ENCODE data around the gene EPHB6. TPM values are rescaled to one million over a fixed set of nuclear protein-coding genes. Genes with fewer than 3 reads are reported as not detected.

EPHB6 gene
- total RNA-seq, 3 donors from 2014 or later = 5.2 to 29.8 (median 29.6) TPM

- TF ChIP-seq POLR2AphosphoS5 (IDR thresholded peaks at IDR 0.05) = no peak
- TF ChIP-seq CTCF (IDR thresholded peaks at IDR 0.05) = no peak
- no peak for TF ChIP-seq POLR2A (IDR thresholded peaks at IDR 0.05)
- no peak overlapping the region for H3K4me3 ChIP-seq
- H3K4me1 ChIP-seq = no peaks in the 10 kb centered on the region
- no peaks in the 10 kb centered on the region for H3K36me3 ChIP-seq
- intact Hi-C loops (cut with DNase I; ENCODE audit: low total_unique reads) = no loop called here
- H3K9me3 ChIP-seq = no peaks in the 10 kb centered on the region
- H3K27ac ChIP-seq = no peak overlapping the region
- H3K27me3 ChIP-seq = no peaks in the 10 kb centered on the region
- no peak for DNase-seq (ENCODE audit: low spot score in 2 of 2)
These were observed 7.5 kb downstream of the EPHB6 start for GRCh38 chr7:142862351-142862750.

DNA sequence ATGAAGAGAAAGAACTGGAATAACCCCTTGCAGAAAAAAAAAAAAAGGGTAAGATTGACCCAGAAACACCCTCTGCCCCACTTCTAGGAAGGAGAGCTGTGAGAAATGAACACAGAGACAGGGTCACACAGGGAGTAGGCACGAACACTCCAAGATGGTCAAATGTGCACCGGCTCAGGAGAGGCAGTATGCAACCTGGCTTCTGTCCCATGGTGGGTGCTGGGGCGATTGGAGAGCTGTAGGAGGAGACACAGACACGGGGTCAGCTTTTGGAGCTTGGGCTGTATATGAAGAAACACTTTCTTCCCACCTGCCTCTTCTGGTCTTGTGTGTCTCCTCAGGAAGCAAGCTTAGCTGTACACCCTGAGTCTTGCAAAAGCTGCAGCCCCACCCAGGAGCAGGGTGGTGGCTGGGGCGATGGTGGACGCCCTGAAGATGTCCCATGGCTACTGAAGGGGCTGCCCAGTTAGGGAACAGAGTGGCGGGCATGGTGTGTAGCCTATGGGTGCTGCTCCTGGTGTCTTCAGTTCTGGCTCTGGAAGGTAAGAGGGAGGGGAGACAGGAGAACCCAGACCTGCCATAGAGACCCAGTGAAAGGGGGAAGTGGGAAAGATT is 8.0 kb downstream of the EPHB6 start:
- H3K4me1 ChIP-seq = no peaks in the 10 kb centered on the region
- H3K4me3 ChIP-seq = no peak overlapping the region
- TF ChIP-seq POLR2AphosphoS5 (IDR thresholded peaks at IDR 0.05) = no peak
- no peak for TF ChIP-seq CTCF (IDR thresholded peaks at IDR 0.05)
- no peak for TF ChIP-seq POLR2A (IDR thresholded peaks at IDR 0.05)
- no peaks in the 10 kb centered on the region for H3K36me3 ChIP-seq
- intact Hi-C loops (cut with DNase I; ENCODE audit: low total_unique reads) = no loop called here
- no peaks in the 10 kb centered on the region for H3K27me3 ChIP-seq
- no peak for DNase-seq (ENCODE audit: low spot score in 2 of 2)
- no peaks in the 10 kb centered on the region for H3K9me3 ChIP-seq
- no peak overlapping the region for H3K27ac ChIP-seq

DNA sequence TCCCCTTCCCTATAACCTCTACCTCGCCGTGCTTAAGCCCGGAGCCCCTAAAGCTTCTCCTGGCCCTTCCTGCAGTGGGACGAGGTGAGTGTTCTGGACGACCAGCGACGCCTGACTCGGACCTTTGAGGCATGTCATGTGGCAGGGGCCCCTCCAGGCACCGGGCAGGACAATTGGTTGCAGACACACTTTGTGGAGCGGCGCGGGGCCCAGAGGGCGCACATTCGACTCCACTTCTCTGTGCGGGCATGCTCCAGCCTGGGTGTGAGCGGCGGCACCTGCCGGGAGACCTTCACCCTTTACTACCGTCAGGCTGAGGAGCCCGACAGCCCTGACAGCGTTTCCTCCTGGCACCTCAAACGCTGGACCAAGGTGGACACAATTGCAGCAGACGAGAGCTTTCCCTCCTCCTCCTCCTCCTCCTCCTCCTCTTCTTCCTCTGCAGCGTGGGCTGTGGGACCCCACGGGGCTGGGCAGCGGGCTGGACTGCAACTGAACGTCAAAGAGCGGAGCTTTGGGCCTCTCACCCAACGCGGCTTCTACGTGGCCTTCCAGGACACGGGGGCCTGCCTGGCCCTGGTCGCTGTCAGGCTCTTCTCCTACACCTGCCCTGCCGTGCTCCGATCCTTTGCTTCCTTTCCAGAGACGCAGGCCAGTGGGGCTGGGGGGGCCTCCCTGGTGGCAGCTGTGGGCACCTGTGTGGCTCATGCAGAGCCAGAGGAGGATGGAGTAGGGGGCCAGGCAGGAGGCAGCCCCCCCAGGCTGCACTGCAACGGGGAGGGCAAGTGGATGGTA is 9.2 kb downstream of the EPHB6 start:
- no peak for DNase-seq (ENCODE audit: low spot score in 2 of 2)
- H3K4me3 ChIP-seq = no peak overlapping the region
- H3K4me1 ChIP-seq = no peaks in the 10 kb centered on the region
- intact Hi-C loops (cut with DNase I; ENCODE audit: low total_unique reads) = no loop called here
- no peak overlapping the region for H3K27ac ChIP-seq
- TF ChIP-seq POLR2A (IDR thresholded peaks at IDR 0.05) (no peak), POLR2AphosphoS5 (IDR thresholded peaks at IDR 0.05) (no peak), CTCF (IDR thresholded peaks at IDR 0.05) (no peak)
- H3K27me3 ChIP-seq = no peaks in the 10 kb centered on the region
- no peaks in the 10 kb centered on the region for H3K36me3 ChIP-seq
- H3K9me3 ChIP-seq = no peaks in the 10 kb centered on the region

DNA sequence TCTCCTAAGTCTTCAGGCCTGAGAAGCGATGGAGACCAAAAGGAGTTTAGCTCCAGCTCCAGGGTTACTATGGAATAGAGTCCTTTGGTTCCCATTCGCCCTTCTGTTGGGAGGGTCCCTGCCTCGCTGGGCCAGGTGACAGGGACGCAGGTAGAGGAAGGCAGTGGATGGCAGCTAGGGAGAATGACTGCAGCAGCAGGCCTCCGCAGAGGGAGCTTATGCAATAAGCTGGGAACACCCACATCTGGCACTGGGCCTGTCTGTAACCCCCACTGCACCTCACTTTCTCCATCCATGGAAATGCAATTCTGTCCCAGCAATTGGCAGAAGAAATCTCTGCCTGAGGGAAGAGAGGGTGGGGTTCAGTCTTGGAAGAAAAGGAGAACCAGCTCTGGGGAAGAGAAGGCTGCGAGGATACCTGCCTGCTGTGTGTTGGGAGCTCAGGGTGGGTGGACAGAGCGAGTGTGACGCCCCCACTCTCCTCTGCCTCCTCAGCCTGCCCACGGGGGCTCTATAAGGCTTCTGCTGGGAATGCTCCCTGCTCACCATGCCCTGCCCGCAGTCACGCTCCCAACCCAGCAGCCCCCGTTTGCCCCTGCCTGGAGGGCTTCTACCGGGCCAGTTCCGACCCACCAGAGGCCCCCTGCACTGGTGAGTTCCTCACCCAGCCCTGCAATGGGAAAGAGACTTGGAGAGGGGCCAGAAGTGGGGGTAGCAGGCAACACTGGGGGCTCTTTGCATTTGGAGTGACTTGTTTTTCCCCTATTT is 10.3 kb downstream of the EPHB6 start:
- Histone ChIP-seq H3K27me3 (no peaks in the 10 kb centered on the region), H3K36me3 (no peaks in the 10 kb centered on the region), H3K4me3 (no peak overlapping the region), H3K27ac (no peak overlapping the region), H3K4me1 (no peaks in the 10 kb centered on the region), H3K9me3 (no peaks in the 10 kb centered on the region)
- intact Hi-C loops (cut with DNase I; ENCODE audit: low total_unique reads) = no loop called here
- TF ChIP-seq POLR2A (IDR thresholded peaks at IDR 0.05) (no peak), POLR2AphosphoS5 (IDR thresholded peaks at IDR 0.05) (no peak), CTCF (IDR thresholded peaks at IDR 0.05) (no peak)
- no peak for DNase-seq (ENCODE audit: low spot score in 2 of 2)

GRCh38 chr7:142865766-142866165 is 10.9 kb downstream of the EPHB6 start:
- H3K36me3 ChIP-seq = no peaks in the 10 kb centered on the region
- no peaks in the 10 kb centered on the region for H3K4me1 ChIP-seq
- H3K9me3 ChIP-seq = no peaks in the 10 kb centered on the region
- no peaks in the 10 kb centered on the region for H3K27me3 ChIP-seq
- H3K4me3 ChIP-seq = no peak overlapping the region
- intact Hi-C loops (cut with DNase I; ENCODE audit: low total_unique reads) = no loop called here
- no peak for DNase-seq (ENCODE audit: low spot score in 2 of 2)
- TF ChIP-seq POLR2AphosphoS5 (IDR thresholded peaks at IDR 0.05) (no peak), POLR2A (IDR thresholded peaks at IDR 0.05) (no peak), CTCF (IDR thresholded peaks at IDR 0.05) (no peak)
- H3K27ac ChIP-seq = no peak overlapping the region

All from breast epithelium (tissue), 4 donors.